Measurements from ENCODE around the gene METTL21A. TPM values are rescaled to one million over a fixed set of nuclear protein-coding genes. Genes with fewer than 3 reads are reported as not detected.

METTL21A gene
- total and polyA plus RNA-seq, 2 of the 13 experiments (the other 11 are each of a cell fraction or from before 2014, with no cell fraction given): 42.4 to 61.2 TPM

DNA sequence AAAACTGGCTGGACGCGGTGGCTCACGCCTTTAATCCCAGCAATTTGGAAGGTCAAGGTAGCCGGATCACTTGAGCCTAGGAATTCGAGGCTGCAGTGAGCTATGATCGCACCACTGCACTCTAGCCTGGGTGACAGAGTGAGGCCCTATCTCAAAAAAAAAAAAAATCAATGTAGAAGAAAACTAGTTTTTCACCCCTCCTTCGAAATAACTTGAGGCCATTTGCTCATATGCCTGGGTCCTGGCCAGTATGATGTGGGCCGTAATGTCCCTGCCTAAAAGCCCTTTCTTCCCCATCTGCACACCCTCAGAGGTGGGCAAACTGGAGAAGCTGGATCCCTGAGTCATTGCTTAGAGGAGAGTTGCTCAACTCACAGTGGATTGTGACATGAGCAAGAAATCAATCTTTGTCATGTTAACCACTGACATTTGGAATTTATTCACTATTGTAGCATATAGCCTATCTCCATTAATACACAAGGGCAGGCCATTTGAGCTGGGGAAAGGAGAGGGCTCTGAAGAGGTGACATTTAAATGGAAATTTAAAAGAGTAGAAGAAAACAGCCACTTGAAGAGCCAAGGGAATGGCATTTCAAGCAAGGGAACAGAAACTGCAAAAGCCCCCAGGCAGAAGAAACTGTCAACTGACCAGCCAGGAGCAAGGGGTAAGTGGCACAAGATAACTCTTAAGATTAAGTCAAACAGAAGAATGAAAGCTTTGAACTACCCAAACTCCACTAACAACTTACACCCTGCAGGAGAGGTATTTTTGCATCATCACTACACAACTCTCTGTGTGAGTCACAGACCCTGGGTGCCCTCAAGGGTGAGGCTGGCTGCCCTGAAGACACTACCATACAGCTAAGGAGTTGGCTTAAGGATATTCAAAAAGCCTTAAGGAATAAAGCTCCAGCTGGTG, 7.6 kb upstream of the METTL21A start:
- FAIRE-seq (no peak), DNase-seq (ENCODE audit: low spot score) (peak; percentile 69), ATAC-seq (peak; percentile 76)
- peak overlapping the region; percentile 59 for H3K4me2 ChIP-seq (ENCODE audit: low read depth, low read length)
- no peaks in the 10 kb centered on the region; a peak in 3 of 5 replicates for H3K27me3 ChIP-seq (ENCODE audit: control insufficient read depth in 1 of 2, insufficient read depth in 2 of 2, low read length in 2 of 2)
- in situ Hi-C loops (cut with HindIII; ENCODE audit: extremely low pct_ligation_motif_present, low pct_unique_long_range_greater_than_20kb): no loop called here
- no peaks in the 10 kb centered on the region for H3K36me3 ChIP-seq (replicated peaks in 1 of 2; ENCODE audit: control insufficient read depth in 1 of 2, insufficient read depth in 2 of 2, low read length in 2 of 2)
- H3K9ac ChIP-seq (ENCODE audit: insufficient read depth, low read depth, low read length): no peak overlapping the region
- CTCF ChIA-PET (ENCODE audit: low intra/inter-chr PET ratio, low total read pairs): no interaction called here
- H3K9me3 ChIP-seq (ENCODE audit: low read length): no peaks in the 10 kb centered on the region
- H4K20me1 ChIP-seq (ENCODE audit: insufficient read depth, low read length): no peaks in the 10 kb centered on the region
- peak overlapping the region; percentile 25 for H3K27ac ChIP-seq (ENCODE audit: extremely low read length, insufficient read depth, low read length)
- POLR2A ChIA-PET: interaction anchor here (0.6 to 2.1 kb wide), 5 partner anchors 8 to 187 kb away, joined by 3 to 10 read pairs (median 4); partner anchors contain the start of genes CCNYL1, CREB1 and METTL21A
- WGBS (ENCODE audit: low lambda C conversion rate): 1% methylated on average over 8 of the region's 8 CpGs
- no peak overlapping the region for H2AFZ ChIP-seq (ENCODE audit: low read length)
- no TSS peak for BruUV-seq (replicated peaks)
- H3K4me1 ChIP-seq (ENCODE audit: insufficient read depth, low read length): peaks cover 34% of the 10 kb centered on the region
- intact Hi-C loops (cut with micrococcal nuclease; ENCODE audit: unreplicated experiment): loop anchor here (2.0 kb wide), 1 partner anchor 78 kb away; the partner anchor contains the start of gene CCNYL1
- 0 out of 6 replicates have a peak overlapping the region, but pooled peaks of 1 of the 3 experiments have one; percentile 10 for H3K4me3 ChIP-seq (replicated peaks in 1 of 3; ENCODE audit: insufficient read depth in 1 of 3, low read depth in 2 of 3, low read length in 3 of 3)
- H3K79me2 ChIP-seq (ENCODE audit: insufficient read depth, low read length): no peaks in the 10 kb centered on the region
- peak; percentile 51; the same call in 1 of the 2 replicates for TF ChIP-seq HDAC1 (CRISPR knock-in tag; IDR thresholded peaks at IDR 0.05)
- TF ChIP-seq GRHL1 (CRISPR knock-in tag; conservative IDR thresholded peaks at IDR 0.05): no peak
- TF ChIP-seq KDM5A (IDR thresholded peaks at IDR 0.05; ENCODE audit: borderline replicate concordance, low read length): no peak
- TF ChIP-seq ZBTB49 (CRISPR knock-in tag; IDR thresholded peaks at IDR 0.05; ENCODE audit: borderline replicate concordance): no peak
- TF ChIP-seq EP300 (IDR thresholded peaks at IDR 0.05; ENCODE audit: low read depth in 2 of 2, low read length in 2 of 2): peak; percentile 65 to 66; a peak in 2 of 4 replicates
- TF ChIP-seq EP300 (CRISPR knock-in tag; IDR thresholded peaks at IDR 0.05; ENCODE audit: borderline replicate concordance): 0 out of 2 replicates have a peak, but pooled peaks have one; percentile 25
- TF ChIP-seq, protein P1, sequence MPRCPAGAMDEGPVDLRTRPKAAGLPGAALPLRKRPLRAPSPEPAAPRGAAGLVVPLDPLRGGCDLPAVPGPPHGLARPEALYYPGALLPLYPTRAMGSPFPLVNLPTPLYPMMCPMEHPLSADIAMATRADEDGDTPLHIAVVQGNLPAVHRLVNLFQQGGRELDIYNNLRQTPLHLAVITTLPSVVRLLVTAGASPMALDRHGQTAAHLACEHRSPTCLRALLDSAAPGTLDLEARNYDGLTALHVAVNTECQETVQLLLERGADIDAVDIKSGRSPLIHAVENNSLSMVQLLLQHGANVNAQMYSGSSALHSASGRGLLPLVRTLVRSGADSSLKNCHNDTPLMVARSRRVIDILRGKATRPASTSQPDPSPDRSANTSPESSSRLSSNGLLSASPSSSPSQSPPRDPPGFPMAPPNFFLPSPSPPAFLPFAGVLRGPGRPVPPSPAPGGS (CRISPR knock-in tag; IDR thresholded peaks at IDR 0.05): no peak
- TF ChIP-seq ZSCAN20 (CRISPR knock-in tag; IDR thresholded peaks at IDR 0.05; ENCODE audit: borderline replicate concordance): no peak
- no peak for TF ChIP-seq ZNF12 (CRISPR knock-in tag; IDR thresholded peaks at IDR 0.05)
- TF ChIP-seq ZKSCAN1 (IDR thresholded peaks at IDR 0.05; ENCODE audit: low read length): no peak
- TF ChIP-seq SALL2 (CRISPR knock-in tag; IDR thresholded peaks at IDR 0.05): no peak
- TF ChIP-seq ZNF672 (CRISPR knock-in tag; IDR thresholded peaks at IDR 0.05): no peak
- TF ChIP-seq ZNF329 (CRISPR knock-in tag; IDR thresholded peaks at IDR 0.05; ENCODE audit: low read depth): no peak
- no peak for TF ChIP-seq CREB1 (IDR thresholded peaks at IDR 0.05)
- TF ChIP-seq CREB1 (CRISPR knock-in tag; IDR thresholded peaks at IDR 0.05): peak; percentile 30; the same call in 1 of the 2 replicates
- no peak for TF ChIP-seq ZNF331 (CRISPR knock-in tag; IDR thresholded peaks at IDR 0.05)
- no peak for TF ChIP-seq PAX8 (CRISPR knock-in tag; IDR thresholded peaks at IDR 0.05; ENCODE audit: borderline replicate concordance)
- no peak for TF ChIP-seq SOX5 (CRISPR knock-in tag; IDR thresholded peaks at IDR 0.05; ENCODE audit: borderline replicate concordance)
- TF ChIP-seq ZNF713 (CRISPR knock-in tag; IDR thresholded peaks at IDR 0.05): no peak

Measured in HepG2 (cell line).